GM19372 (cell line): ENCODE results near the gene CEP350.

Experiments used
- ATAC-seq: cut with Tn5 transposase; IDR thresholded peaks from one replicate; pipeline ENCODE4 v1.9.1; 2021; ENCODE audit warnings: mild to moderate bottlenecking, low read depth, moderate library complexity; ENCODE audit not compliant: unreplicated experiment

The CEP350 gene

GRCh38 chr1:180046674-180047073 lies 92.1 kb downstream of the CEP350 start:
- ATAC-seq, result no peak

- no peak for ATAC-seq
Observed at GRCh38 chr1:180053594-180054567, 99.3 kb downstream of the CEP350 start.

GRCh38 chr1:180057883-180058396 lies 103.3 kb downstream of the CEP350 start:
- no peak for ATAC-seq

- ATAC-seq, result no peak
Observed at GRCh38 chr1:180061019-180061418, 106.4 kb downstream of the CEP350 start.

- ATAC-seq, result no peak
Observed at GRCh38 chr1:180062452-180062971, 107.9 kb downstream of the CEP350 start.

GRCh38 chr1:180065408-180065807 lies 110.8 kb downstream of the CEP350 start:
- ATAC-seq, result no peak

- ATAC-seq, result no peak
Observed at GRCh38 chr1:180066150-180066549, 111.5 kb downstream of the CEP350 start.

GRCh38 chr1:180070286-180070685 lies 115.7 kb downstream of the CEP350 start:
- no peak for ATAC-seq

- ATAC-seq, result no peak
Observed at GRCh38 chr1:180071759-180072158, 117.1 kb downstream of the CEP350 start.

- no peak for ATAC-seq
Observed at GRCh38 chr1:180080439-180080838, 125.8 kb downstream of the CEP350 start.

GRCh38 chr1:180081474-180081873 lies 126.9 kb downstream of the CEP350 start:
- ATAC-seq, result no peak

GRCh38 chr1:180083164-180083563 lies 128.6 kb downstream of the CEP350 start:
- no peak for ATAC-seq

GRCh38 chr1:180084867-180085266 lies 130.3 kb downstream of the CEP350 start:
- ATAC-seq, result no peak

- no peak for ATAC-seq
Observed at GRCh38 chr1:180085331-180085730, 130.7 kb downstream of the CEP350 start.

GRCh38 chr1:180092931-180093650 lies 138.5 kb downstream of the CEP350 start:
- no peak for ATAC-seq

- ATAC-seq, result no peak
Observed at GRCh38 chr1:180094705-180095295, 140.2 kb downstream of the CEP350 start.

- no peak for ATAC-seq
Observed at GRCh38 chr1:180096584-180097325, 142.1 kb downstream of the CEP350 start.

- no peak for ATAC-seq
Observed at GRCh38 chr1:180097326-180097605, 142.7 kb downstream of the CEP350 start.

GRCh38 chr1:180101411-180101810 lies 146.8 kb downstream of the CEP350 start:
- no peak for ATAC-seq

GRCh38 chr1:180103819-180104218 lies 149.2 kb downstream of the CEP350 start:
- no peak for ATAC-seq
